ENCODE data around the gene TNPO2. TPM values are rescaled to one million over a fixed set of nuclear protein-coding genes. Genes with fewer than 3 reads are reported as not detected.

Gene TNPO2
- total and polyA plus RNA-seq, 4 donors, result 29.5 to 63.0 (median 43.1) TPM

GRCh38 chr19:12705169-12705568 lies 18.6 kb downstream of the TNPO2 start:
- DNase-seq (no peak), ATAC-seq (ENCODE audit: insufficient read depth, low FRiP score) (no peak)
- WGBS, 2 donors, result 94 to 95% methylated on average over 13 of the region's 13 CpGs
- H3K9ac ChIP-seq (ENCODE audit: insufficient read depth in 1 of 2, low read length in 2 of 2), result no peak overlapping the region
- TF ChIP-seq, protein P1, sequence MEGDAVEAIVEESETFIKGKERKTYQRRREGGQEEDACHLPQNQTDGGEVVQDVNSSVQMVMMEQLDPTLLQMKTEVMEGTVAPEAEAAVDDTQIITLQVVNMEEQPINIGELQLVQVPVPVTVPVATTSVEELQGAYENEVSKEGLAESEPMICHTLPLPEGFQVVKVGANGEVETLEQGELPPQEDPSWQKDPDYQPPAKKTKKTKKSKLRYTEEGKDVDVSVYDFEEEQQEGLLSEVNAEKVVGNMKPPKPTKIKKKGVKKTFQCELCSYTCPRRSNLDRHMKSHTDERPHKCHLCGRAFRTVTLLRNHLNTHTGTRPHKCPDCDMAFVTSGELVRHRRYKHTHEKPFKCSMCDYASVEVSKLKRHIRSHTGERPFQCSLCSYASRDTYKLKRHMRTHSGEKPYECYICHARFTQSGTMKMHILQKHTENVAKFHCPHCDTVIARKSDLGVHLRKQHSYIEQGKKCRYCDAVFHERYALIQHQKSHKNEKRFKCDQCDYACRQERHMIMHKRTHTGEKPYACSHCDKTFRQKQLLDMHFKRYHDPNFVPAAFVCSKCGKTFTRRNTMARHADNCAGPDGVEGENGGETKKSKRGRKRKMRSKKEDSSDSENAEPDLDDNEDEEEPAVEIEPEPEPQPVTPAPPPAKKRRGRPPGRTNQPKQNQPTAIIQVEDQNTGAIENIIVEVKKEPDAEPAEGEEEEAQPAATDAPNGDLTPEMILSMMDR (IDR thresholded peaks at IDR 0.05; ENCODE audit: control extremely low read depth, extremely low read depth), result no peak
- no peaks in the 10 kb centered on the region for H3K4me1 ChIP-seq (ENCODE audit: control insufficient read depth in 5 of 5, insufficient read depth in 5 of 5, low read length in 5 of 5)
- peaks cover 24 to 65% (median 38%) of the 10 kb centered on the region in 4 donors for H3K36me3 ChIP-seq (ENCODE audit: control insufficient read depth in 4 of 4, insufficient read depth in 4 of 4, low read length in 4 of 4)
- H3K27ac ChIP-seq (ENCODE audit: low read depth in 1 of 2, low read length in 1 of 2), result no peak overlapping the region
- no peak overlapping the region for H3K4me3 ChIP-seq
- H3K27me3 ChIP-seq (ENCODE audit: control insufficient read depth in 3 of 3, insufficient read depth in 3 of 3, low read length in 2 of 3), result no peaks in the 10 kb centered on the region
- no peaks in the 10 kb centered on the region for H3K9me3 ChIP-seq (ENCODE audit: control insufficient read depth in 4 of 4, insufficient read depth in 3 of 4, low read length in 3 of 4)

GRCh38 chr19:12703046-12703445 lies 20.7 kb downstream of the TNPO2 start:
- DNase-seq (peak in 2 of 3 donors; percentile 33 to 44), ATAC-seq (ENCODE audit: insufficient read depth, low FRiP score) (no peak)
- Histone ChIP-seq H3K9me3 (ENCODE audit: control insufficient read depth in 4 of 4, insufficient read depth in 3 of 4, low read length in 3 of 4) (no peaks in the 10 kb centered on the region), H3K9ac (ENCODE audit: insufficient read depth in 1 of 2, low read length in 2 of 2) (no peak overlapping the region), H3K4me3 (no peak overlapping the region), H3K4me1 (ENCODE audit: control insufficient read depth in 5 of 5, insufficient read depth in 5 of 5, low read length in 5 of 5) (no peaks in the 10 kb centered on the region), H3K36me3 (ENCODE audit: control insufficient read depth in 4 of 4, insufficient read depth in 4 of 4, low read length in 4 of 4) (peaks cover 14 to 61% (median 33%) of the 10 kb centered on the region in 4 donors), H3K27ac (ENCODE audit: low read depth in 1 of 2, low read length in 1 of 2) (no peak overlapping the region), H3K27me3 (ENCODE audit: control insufficient read depth in 3 of 3, insufficient read depth in 3 of 3, low read length in 2 of 3) (no peaks in the 10 kb centered on the region)
- whole genome bisulfite sequencing, 2 donors, result 79 to 81% methylated on average over 9 of the region's 9 CpGs
- TF ChIP-seq, protein P1 (IDR thresholded peaks at IDR 0.05; ENCODE audit: control extremely low read depth, extremely low read depth), result no peak

GRCh38 chr19:12701596-12702282 lies 22.0 kb downstream of the TNPO2 start:
- DNase-seq, result no peak
- 93 to 96% methylated on average over 32 to 33 of the region's 33 CpGs for WGBS, 2 donors
- TF ChIP-seq, protein P1 (IDR thresholded peaks at IDR 0.05; ENCODE audit: control extremely low read depth, extremely low read depth), result no peak
- H3K27me3 ChIP-seq (ENCODE audit: control insufficient read depth in 3 of 3, insufficient read depth in 3 of 3, low read length in 2 of 3), result no peaks in the 10 kb centered on the region
- no peak overlapping the region for H3K9ac ChIP-seq (ENCODE audit: insufficient read depth in 1 of 2, low read length in 2 of 2)
- no peak overlapping the region for H3K4me3 ChIP-seq
- H3K9me3 ChIP-seq (ENCODE audit: control insufficient read depth in 4 of 4, insufficient read depth in 3 of 4, low read length in 3 of 4), result no peaks in the 10 kb centered on the region
- H3K36me3 ChIP-seq (ENCODE audit: control insufficient read depth in 4 of 4, insufficient read depth in 4 of 4, low read length in 4 of 4), result peaks cover 14 to 57% (median 30%) of the 10 kb centered on the region in 4 donors
- peaks cover 0 to 4% (median 0%) of the 10 kb centered on the region in 5 donors for H3K4me1 ChIP-seq (ENCODE audit: control insufficient read depth in 5 of 5, insufficient read depth in 5 of 5, low read length in 5 of 5)
- ATAC-seq (ENCODE audit: insufficient read depth, low FRiP score), result no peak
- H3K27ac ChIP-seq (ENCODE audit: low read depth in 1 of 2, low read length in 1 of 2), result no peak overlapping the region

All from lung (tissue), 12 donors.